SK-N-SH (cell line): ENCODE results near the gene CCNG2. TPM values are rescaled to one million over a fixed set of nuclear protein-coding genes. Genes with fewer than 3 reads are reported as not detected.

ENCODE experiments used
- CTCF ChIA-PET: fragments of 300-600, 350-600 bp; formaldehyde crosslinking; extraction: SDS; loops from one replicate; lab custom pipeline; 2021; lab: Yijun Ruan, JAX
- POLR2A ChIA-PET: fragments of 350-600 bp; sonication (Branson Sonifier 250); formaldehyde crosslinking; extraction: SDS; loops from one replicate; lab custom pipeline; 2020; ENCODE audit warnings: antibody characterized with exemption, inconsistent platforms; lab: Yijun Ruan, JAX
- DNase-seq: peaks from one replicate; pipeline ENCODE4 v3.0.0; 2012
- H2AFZ ChIP-seq: fragments of 200-600 bp; sonication (generic); 2 replicates; pipeline ENCODE4 v1.8.1; 2016; ENCODE audit warnings: antibody characterized with exemption, mild to moderate bottlenecking, low read depth
- H3F3A ChIP-seq: fragments of 200-600 bp; sonication (generic); replicated peaks from 2 replicates; pipeline ENCODE3; 2016; ENCODE audit warnings: antibody characterized with exemption, mild to moderate bottlenecking; ENCODE audit not compliant: insufficient read depth
- H3K27ac ChIP-seq, 2 experiments: fragments of 200-500 bp in 1 of 2; fragments of 200-600 bp in 1 of 2; sonication (Bioruptor generic) in 1 of 2; sonication (generic), shearing (Covaris generic) in 1 of 2; 2 replicates each; pipeline versions ENCODE4 v1.5.1 to v1.6.1; 2014 to 2016; ENCODE audit warnings: low read depth in 2 of 2, inconsistent platforms in 1 of 2, low read length in 1 of 2, mild to moderate bottlenecking in 1 of 2, mixed read lengths in 1 of 2
- H3K27me3 ChIP-seq: fragments of 200-600 bp; sonication (generic), shearing (Covaris generic); 2 replicates; pipeline ENCODE4 v1.6.1; 2016; ENCODE audit warnings: mixed run types; ENCODE audit not compliant: insufficient read depth
- H3K36me3 ChIP-seq, 2 experiments: fragments of 200-500 bp in 1 of 2; fragments of 200-600 bp in 1 of 2; sonication (Bioruptor generic) in 1 of 2; sonication (generic) in 1 of 2; replicated peaks in 1 of 2; 2 replicates each; pipeline versions ENCODE3 to v1.5.1; 2014 to 2016; ENCODE audit warnings: low read length in 1 of 2, mild to moderate bottlenecking in 1 of 2; ENCODE audit not compliant: insufficient read depth in 2 of 2, control insufficient read depth in 1 of 2
- H3K4me1 ChIP-seq, 2 experiments: fragments of 200-500 bp in 1 of 2; fragments of 200-600 bp in 1 of 2; sonication (Bioruptor generic) in 1 of 2; sonication (generic), shearing (Covaris generic) in 1 of 2; 2 replicates each; pipeline versions ENCODE4 v1.5.1 to v1.6.1; 2014 to 2016; ENCODE audit warnings: low read depth in 1 of 2, low read length in 1 of 2, mixed run types in 1 of 2; ENCODE audit not compliant: insufficient read depth in 2 of 2, control insufficient read depth in 1 of 2
- H3K4me2 ChIP-seq: fragments of 200-600 bp; sonication (generic), shearing (Covaris generic); 2 replicates; pipeline ENCODE4 v1.6.1; 2017; ENCODE audit warnings: mixed run types
- H3K4me3 ChIP-seq, 2 experiments: fragments of 200-500 bp in 1 of 2; fragments of 200-600 bp in 1 of 2; sonication (Bioruptor generic) in 1 of 2; sonication (generic), shearing (Covaris generic) in 1 of 2; 2 replicates each; pipeline versions ENCODE4 v1.5.1 to v1.8.1; 2014 to 2016; ENCODE audit warnings: low read depth in 2 of 2, inconsistent platforms in 1 of 2, low read length in 1 of 2, mild to moderate bottlenecking in 1 of 2, mixed read lengths in 1 of 2, moderate library complexity in 1 of 2
- H3K79me2 ChIP-seq: fragments of 200-600 bp; sonication (generic); 2 replicates; pipeline ENCODE4 v1.8.1; 2017; ENCODE audit warnings: mild to moderate bottlenecking; ENCODE audit not compliant: insufficient read depth
- H3K9ac ChIP-seq: fragments of 200-600 bp; sonication (generic); 2 replicates; pipeline ENCODE4 v1.6.1; 2017; ENCODE audit warnings: mixed run types
- H3K9me2 ChIP-seq: fragments of 200-600 bp; sonication (generic); 2 replicates; pipeline ENCODE4 v1.6.1; 2017; ENCODE audit warnings: mixed run types
- H3K9me3 ChIP-seq: fragments of 200-600 bp; sonication (generic); 2 replicates; pipeline ENCODE4 v1.6.1; 2017; ENCODE audit warnings: mixed run types, mild to moderate bottlenecking, moderate library complexity
- H4K20me1 ChIP-seq: fragments of 200-600 bp; sonication (generic); 2 replicates; pipeline ENCODE4 v1.6.1; 2017; ENCODE audit warnings: mild to moderate bottlenecking, mixed run types; ENCODE audit not compliant: insufficient read depth
- FOXJ3 ChIP-seq: sonication (generic); formaldehyde crosslinking; IDR thresholded peaks from 2 replicates; pipeline ENCODE4 v1.5.1; 2020; ENCODE audit warnings: mild to moderate bottlenecking, missing genetic modification reagents
- FOXM1 ChIP-seq: IDR thresholded peaks from 2 replicates; pipeline ENCODE4 v1.4.0; 2012; ENCODE audit warnings: low read depth, mild to moderate bottlenecking
- IRF3 ChIP-seq: fragments of 150-350 bp; IDR thresholded peaks from 2 replicates; pipeline ENCODE4 v1.6.1; 2016; ENCODE audit warnings: mild to moderate bottlenecking, low read depth, low read length
- JUND ChIP-seq: IDR thresholded peaks from 2 replicates; pipeline ENCODE4 v1.4.0; 2012
- MEF2A ChIP-seq: IDR thresholded peaks from 2 replicates; pipeline ENCODE4 v1.4.0; 2012; ENCODE audit warnings: low read depth, borderline replicate concordance
- MXI1 ChIP-seq: IDR thresholded peaks from 2 replicates; pipeline ENCODE4 v1.6.1; 2012; ENCODE audit warnings: mild to moderate bottlenecking, low read depth, low read length, improper control_type of control experiment
- RAD21 ChIP-seq: IDR thresholded peaks from 2 replicates; pipeline ENCODE4 v1.6.1; 2012; ENCODE audit warnings: mild to moderate bottlenecking, low read length
- RCOR1 ChIP-seq: fragments of 150-350 bp; IDR thresholded peaks from 2 replicates; pipeline ENCODE4 v1.6.1; 2017; ENCODE audit warnings: antibody characterized with exemption, low read length
- RFX5 ChIP-seq: IDR thresholded peaks from 2 replicates; pipeline ENCODE4 v1.6.1; 2012; ENCODE audit warnings: mild to moderate bottlenecking, improper control_type of control experiment, low read length
- USF1 ChIP-seq: IDR thresholded peaks from 2 replicates; pipeline ENCODE4 v1.4.0; 2012; ENCODE audit warnings: low read depth, borderline replicate concordance
- YY1 ChIP-seq: IDR thresholded peaks from 2 replicates; pipeline ENCODE4 v1.4.0; 2012; ENCODE audit warnings: low read depth, mild to moderate bottlenecking
- WGBS: methylation state at CpG from one replicate; pipeline ENCODE4 v1.1.6; 2017; ENCODE audit warnings: low lambda C conversion rate; 5-methylcytosine and 5-hydroxymethylcytosine counted together
- polyA plus RNA-seq, 3 experiments: library from polyadenylated mRNA; depleted of rRNA; stranded (reverse); fragments of >200 nt; gene quantifications; 2 replicates each; pipeline ENCODE4 v1.2.3, GENCODE V29; 2012
- TF ChIP-seq, protein P1 (sequence below): fragments of 200-600 bp; sonication (generic); IDR thresholded peaks from 2 replicates; pipeline ENCODE4 v1.6.1; 2017; ENCODE audit warnings: antibody characterized with exemption, mild to moderate bottlenecking, moderate library complexity
- TF ChIP-seq, protein P2 (sequence below): IDR thresholded peaks from 2 replicates; pipeline ENCODE4 v1.6.1; 2012; ENCODE audit warnings: mild to moderate bottlenecking, low read depth, low read length, moderate library complexity
- TF ChIP-seq, protein P3 (sequence below): IDR thresholded peaks from 2 replicates; pipeline ENCODE4; 2012
- TF ChIP-seq, protein P4 (sequence below): IDR thresholded peaks from 2 replicates; pipeline ENCODE4 v1.4.0; 2012; ENCODE audit warnings: low read depth

CCNG2 gene
- polyA plus RNA-seq, 1 of the 3 experiments (the other 2 are of a cell fraction) = 8.9 TPM

DNA sequence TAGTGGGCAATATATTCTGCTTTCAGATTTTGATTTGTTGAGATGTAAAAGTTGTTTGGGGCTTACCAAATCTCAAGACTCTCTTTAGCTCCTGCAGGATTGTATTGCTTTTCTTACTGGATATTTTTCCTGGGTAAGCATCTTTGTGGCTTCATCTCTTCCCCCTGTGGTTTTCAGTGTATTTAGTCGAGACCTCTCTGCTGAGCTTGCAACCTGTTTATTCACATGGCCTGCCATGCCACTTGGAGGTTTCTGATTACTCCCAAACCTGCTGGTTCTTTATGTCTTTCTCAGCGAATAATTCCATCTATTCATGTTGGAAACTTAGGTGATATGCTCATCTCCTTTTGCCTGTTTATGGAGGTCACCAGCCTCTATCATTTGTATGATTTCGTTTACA, 10.9 kb downstream of the CCNG2 start:
- DNase-seq = no peak
- Histone ChIP-seq H3K4me1 (no peaks in the 10 kb centered on the region), H3F3A (no peaks in the 10 kb centered on the region), H4K20me1 (no peaks in the 10 kb centered on the region), H3K4me3 (no peak overlapping the region)
- POLR2A ChIA-PET = no interaction called here
- TF ChIP-seq FOXM1 (no peak), USF1 (no peak), RAD21 (no peak), FOXJ3 (CRISPR knock-in tag) (no peak), MEF2A (no peak), RFX5 (no peak), JUND (no peak), YY1 (no peak), MXI1 (no peak), IRF3 (no peak), RCOR1 (no peak)
- TF ChIP-seq, protein P1, sequence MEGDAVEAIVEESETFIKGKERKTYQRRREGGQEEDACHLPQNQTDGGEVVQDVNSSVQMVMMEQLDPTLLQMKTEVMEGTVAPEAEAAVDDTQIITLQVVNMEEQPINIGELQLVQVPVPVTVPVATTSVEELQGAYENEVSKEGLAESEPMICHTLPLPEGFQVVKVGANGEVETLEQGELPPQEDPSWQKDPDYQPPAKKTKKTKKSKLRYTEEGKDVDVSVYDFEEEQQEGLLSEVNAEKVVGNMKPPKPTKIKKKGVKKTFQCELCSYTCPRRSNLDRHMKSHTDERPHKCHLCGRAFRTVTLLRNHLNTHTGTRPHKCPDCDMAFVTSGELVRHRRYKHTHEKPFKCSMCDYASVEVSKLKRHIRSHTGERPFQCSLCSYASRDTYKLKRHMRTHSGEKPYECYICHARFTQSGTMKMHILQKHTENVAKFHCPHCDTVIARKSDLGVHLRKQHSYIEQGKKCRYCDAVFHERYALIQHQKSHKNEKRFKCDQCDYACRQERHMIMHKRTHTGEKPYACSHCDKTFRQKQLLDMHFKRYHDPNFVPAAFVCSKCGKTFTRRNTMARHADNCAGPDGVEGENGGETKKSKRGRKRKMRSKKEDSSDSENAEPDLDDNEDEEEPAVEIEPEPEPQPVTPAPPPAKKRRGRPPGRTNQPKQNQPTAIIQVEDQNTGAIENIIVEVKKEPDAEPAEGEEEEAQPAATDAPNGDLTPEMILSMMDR = no peak
- TF ChIP-seq, protein P2, sequence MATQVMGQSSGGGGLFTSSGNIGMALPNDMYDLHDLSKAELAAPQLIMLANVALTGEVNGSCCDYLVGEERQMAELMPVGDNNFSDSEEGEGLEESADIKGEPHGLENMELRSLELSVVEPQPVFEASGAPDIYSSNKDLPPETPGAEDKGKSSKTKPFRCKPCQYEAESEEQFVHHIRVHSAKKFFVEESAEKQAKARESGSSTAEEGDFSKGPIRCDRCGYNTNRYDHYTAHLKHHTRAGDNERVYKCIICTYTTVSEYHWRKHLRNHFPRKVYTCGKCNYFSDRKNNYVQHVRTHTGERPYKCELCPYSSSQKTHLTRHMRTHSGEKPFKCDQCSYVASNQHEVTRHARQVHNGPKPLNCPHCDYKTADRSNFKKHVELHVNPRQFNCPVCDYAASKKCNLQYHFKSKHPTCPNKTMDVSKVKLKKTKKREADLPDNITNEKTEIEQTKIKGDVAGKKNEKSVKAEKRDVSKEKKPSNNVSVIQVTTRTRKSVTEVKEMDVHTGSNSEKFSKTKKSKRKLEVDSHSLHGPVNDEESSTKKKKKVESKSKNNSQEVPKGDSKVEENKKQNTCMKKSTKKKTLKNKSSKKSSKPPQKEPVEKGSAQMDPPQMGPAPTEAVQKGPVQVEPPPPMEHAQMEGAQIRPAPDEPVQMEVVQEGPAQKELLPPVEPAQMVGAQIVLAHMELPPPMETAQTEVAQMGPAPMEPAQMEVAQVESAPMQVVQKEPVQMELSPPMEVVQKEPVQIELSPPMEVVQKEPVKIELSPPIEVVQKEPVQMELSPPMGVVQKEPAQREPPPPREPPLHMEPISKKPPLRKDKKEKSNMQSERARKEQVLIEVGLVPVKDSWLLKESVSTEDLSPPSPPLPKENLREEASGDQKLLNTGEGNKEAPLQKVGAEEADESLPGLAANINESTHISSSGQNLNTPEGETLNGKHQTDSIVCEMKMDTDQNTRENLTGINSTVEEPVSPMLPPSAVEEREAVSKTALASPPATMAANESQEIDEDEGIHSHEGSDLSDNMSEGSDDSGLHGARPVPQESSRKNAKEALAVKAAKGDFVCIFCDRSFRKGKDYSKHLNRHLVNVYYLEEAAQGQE = no peak
- TF ChIP-seq, protein P3, sequence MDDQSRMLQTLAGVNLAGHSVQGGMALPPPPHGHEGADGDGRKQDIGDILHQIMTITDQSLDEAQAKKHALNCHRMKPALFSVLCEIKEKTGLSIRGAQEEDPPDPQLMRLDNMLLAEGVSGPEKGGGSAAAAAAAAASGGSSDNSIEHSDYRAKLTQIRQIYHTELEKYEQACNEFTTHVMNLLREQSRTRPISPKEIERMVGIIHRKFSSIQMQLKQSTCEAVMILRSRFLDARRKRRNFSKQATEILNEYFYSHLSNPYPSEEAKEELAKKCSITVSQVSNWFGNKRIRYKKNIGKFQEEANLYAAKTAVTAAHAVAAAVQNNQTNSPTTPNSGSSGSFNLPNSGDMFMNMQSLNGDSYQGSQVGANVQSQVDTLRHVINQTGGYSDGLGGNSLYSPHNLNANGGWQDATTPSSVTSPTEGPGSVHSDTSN = no peak
- TF ChIP-seq, protein P4, sequence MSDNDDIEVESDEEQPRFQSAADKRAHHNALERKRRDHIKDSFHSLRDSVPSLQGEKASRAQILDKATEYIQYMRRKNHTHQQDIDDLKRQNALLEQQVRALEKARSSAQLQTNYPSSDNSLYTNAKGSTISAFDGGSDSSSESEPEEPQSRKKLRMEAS = no peak
- TF ChIP-seq, all 33 proteins: peak for 0
- Histone ChIP-seq H2AFZ (no peak overlapping the region), H3K27me3 (no peaks in the 10 kb centered on the region), H3K36me3 (peaks cover 58 to 76% of the 10 kb centered on the region in 2 experiments), H3K9me3 (no peaks in the 10 kb centered on the region), H3K79me2 (no peaks in the 10 kb centered on the region), H3K4me2 (no peak overlapping the region), H3K27ac (no peak overlapping the region), H3K9me2 (no peaks in the 10 kb centered on the region), H3K9ac (no peak overlapping the region)
- 74% methylated on average over 3 of the region's 3 CpGs for WGBS
- CTCF ChIA-PET = interaction anchor here (1.0 kb wide), 1 partner anchor 36 kb away, joined by 4 read pairs; no protein-coding TSS in a partner anchor
